Pancreas (tissue), 10 donors: ENCODE results near the gene ADAT3. TPM values are rescaled to one million over a fixed set of nuclear protein-coding genes. Genes with fewer than 3 reads are reported as not detected.

Experiments
- ATAC-seq, 4 donors: fragments of 200-7000 bp; cut with Tn5 transposase; one replicate each; pipeline versions ENCODE4 v1.8.0 to v1.9.1; 2020; ENCODE audit warnings: mild to moderate bottlenecking in 4 of 4, moderate library complexity in 4 of 4
- DNase-seq, 6 donors: peaks; one replicate each; pipeline ENCODE4 v3.0.0-alpha.2; 2020
- FAIRE-seq: peaks from 2 replicates; lab custom pipeline; 2012; peaks lifted over from hg19 to GRCh38; lab: Jason Lieb, UNC
- H3K27ac ChIP-seq, 4 donors: fragments of 200-600 bp; sonication (generic); 1 replicate in 3 of 4; 2 replicates in 1 of 4; pipeline versions ENCODE4 v1.5.0 to v1.8.0; 2020
- H3K27me3 ChIP-seq, 4 donors: fragments of 200-600 bp; one replicate each; pipeline ENCODE4 v1.8.0; 2021
- H3K36me3 ChIP-seq, 3 donors: fragments of 200-600 bp; sonication (generic) in 1 of 3; one replicate each; pipeline versions ENCODE4 v1.5.0 to v1.8.0; 2020 to 2021
- H3K4me1 ChIP-seq, 3 donors: fragments of 200-600 bp; one replicate each; pipeline ENCODE4 v1.8.0; 2021
- H3K4me3 ChIP-seq, 4 donors: fragments of 200-600 bp; sonication (generic) in 2 of 4; one replicate each; pipeline versions ENCODE4 v1.5.0 to v1.8.0; 2020 to 2021
- H3K9me3 ChIP-seq, 4 donors: fragments of 200-600 bp; one replicate each; pipeline ENCODE4 v1.8.0; 2021
- WGBS, 2 donors: extraction: QIAGEN DNeasy Blood & Tissue Kit; methylation state at CpG; one replicate each; pipeline ENCODE4 v1.1.7; 2013; 5-methylcytosine and 5-hydroxymethylcytosine counted together
- intact Hi-C, 3 donors: fragments of 100-400 bp; cut with DNase I; formaldehyde crosslinking; loops; one replicate each; pipeline versions ENCODE4 v1.11.1 to v1.14.2; 2022
- polyA plus RNA-seq, 2 donors: library from polyadenylated mRNA; stranded (reverse); fragments of 200-250 nt; gene quantifications; one replicate each; pipeline ENCODE4 v1.2.3, GENCODE V29; 2013
- total RNA-seq, 6 donors: library from RNA; stranded (reverse); fragmentation: NEBNext Ultra II Directional in 4 of 6; extraction: Animal tissue kit (Norgen Biotek cat#: 25700) in 4 of 6; gene quantifications; one replicate each; pipeline versions ENCODE4 v1.2.1 to v1.2.4, GENCODE V29; 2021 to 2023
- TF ChIP-seq, protein P1 (sequence below), 4 donors: fragments of 200-600 bp; sonication (generic) in 3 of 4; IDR thresholded peaks; one replicate each; pipeline versions ENCODE4 v1.5.0 to v1.8.0; 2021; ENCODE audit warnings: antibody characterized with exemption in 4 of 4
- donor health status: healthy with polysubstance abuse.
- donor health status: DM: no; HTN: no; CAD: no; lungs with moderate emphysema.
- donor health status: DM: no; HTN: no; CAD: no.
- donor health status: control.
- donor health status: control.
- donor health status: Bipolar disorder and iron deficiency.
- donor health status: DM: yes; HTN: yes; CAD: no.
- donor health status: DM: no; HTN: no; CAD: no.
- donor health status: DM: no; HTN: no; CAD: no.
- donor health status: DM: yes; HTN: yes; CAD: no.

The ADAT3 gene
- total and polyA plus RNA-seq, 8 donors, result 2.0 to 10.1 (median 5.0) TPM

DNA sequence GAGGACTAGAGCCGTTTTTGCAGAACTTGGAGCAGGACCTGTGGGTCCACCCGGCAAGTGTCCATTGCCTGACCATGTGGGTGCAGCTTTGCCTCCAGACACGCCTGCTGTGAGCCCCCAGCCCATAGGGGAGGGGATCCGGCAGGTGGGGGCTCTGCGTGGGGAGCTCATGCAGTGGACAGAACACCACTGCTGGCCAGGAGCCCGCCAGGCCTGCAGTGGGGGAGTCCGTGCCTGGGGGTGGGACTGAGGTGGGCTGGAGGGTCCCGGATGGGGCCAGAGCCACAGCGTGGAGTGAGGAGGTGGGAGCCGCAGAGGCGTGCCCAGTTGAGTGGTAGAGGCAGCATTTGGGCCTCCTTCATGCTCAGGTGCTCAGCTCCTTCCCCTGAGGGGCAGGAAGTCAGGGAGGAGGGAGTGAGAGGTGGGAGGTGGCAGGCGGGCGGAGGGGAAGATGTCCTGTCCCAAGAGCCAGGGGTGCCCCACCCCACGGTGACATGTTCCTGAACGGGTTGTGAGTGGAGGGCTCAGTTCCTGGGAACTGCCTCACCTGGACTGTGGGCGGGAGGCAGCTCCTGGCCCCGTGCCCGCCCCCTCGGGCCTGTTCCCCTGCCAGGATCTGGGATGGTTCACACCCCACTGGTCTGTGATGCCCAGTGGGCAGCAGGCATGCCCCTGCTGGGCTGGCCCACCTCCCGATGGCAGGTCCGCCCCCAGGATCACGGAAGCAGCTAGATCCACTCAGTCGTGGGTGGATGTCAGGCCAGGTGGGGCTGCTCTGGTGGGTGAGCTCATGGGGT is 8.8 kb downstream of the ADAT3 start:
- intact Hi-C loops, result no loop called here
- peak; percentile 74 to 89 (median 81) for DNase-seq
- no peak overlapping the region for H3K27ac ChIP-seq

DNA sequence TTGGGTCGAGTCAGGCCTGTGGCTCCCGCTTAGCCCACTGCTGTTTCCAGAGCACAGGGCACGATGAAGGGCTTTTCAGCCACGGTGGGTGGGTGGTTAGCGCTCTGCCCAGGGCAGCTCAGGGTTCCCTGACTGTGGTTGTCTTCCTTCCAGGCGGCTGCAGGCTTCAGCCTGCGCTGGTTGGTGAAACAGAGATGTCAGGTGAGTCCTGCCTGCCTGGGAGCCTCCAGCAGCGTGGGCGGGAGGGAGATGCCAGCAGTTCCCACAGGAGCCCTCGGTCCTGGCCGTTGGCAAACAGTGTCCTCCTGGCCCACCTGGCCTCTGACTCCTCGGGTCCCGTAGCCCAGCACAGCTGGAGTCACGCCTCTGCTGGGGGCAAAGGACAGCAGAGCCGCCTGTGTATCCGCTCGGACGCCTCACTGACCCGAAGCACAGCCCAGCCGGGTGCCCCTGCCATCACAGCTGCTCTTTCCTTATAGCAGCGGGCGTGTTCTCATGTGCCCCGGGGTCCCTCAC is 9.7 kb downstream of the ADAT3 start:
- FAIRE-seq, result no peak
- peaks cover 0 to 38% (median 10%) of the 10 kb centered on the region in 3 donors for H3K36me3 ChIP-seq
- WGBS, 2 donors, result 84 to 87% methylated on average over 23 of the region's 23 CpGs

More for the DNA sequence above, 8.8 kb downstream of the ADAT3 start:
- WGBS, 2 donors, result 41 to 48% methylated on average over 22 to 23 of the region's 23 CpGs
- no peaks in the 10 kb centered on the region for H3K9me3 ChIP-seq
- FAIRE-seq (no peak), ATAC-seq (peak; percentile 66 to 89 (median 74))
- TF ChIP-seq, protein P1, sequence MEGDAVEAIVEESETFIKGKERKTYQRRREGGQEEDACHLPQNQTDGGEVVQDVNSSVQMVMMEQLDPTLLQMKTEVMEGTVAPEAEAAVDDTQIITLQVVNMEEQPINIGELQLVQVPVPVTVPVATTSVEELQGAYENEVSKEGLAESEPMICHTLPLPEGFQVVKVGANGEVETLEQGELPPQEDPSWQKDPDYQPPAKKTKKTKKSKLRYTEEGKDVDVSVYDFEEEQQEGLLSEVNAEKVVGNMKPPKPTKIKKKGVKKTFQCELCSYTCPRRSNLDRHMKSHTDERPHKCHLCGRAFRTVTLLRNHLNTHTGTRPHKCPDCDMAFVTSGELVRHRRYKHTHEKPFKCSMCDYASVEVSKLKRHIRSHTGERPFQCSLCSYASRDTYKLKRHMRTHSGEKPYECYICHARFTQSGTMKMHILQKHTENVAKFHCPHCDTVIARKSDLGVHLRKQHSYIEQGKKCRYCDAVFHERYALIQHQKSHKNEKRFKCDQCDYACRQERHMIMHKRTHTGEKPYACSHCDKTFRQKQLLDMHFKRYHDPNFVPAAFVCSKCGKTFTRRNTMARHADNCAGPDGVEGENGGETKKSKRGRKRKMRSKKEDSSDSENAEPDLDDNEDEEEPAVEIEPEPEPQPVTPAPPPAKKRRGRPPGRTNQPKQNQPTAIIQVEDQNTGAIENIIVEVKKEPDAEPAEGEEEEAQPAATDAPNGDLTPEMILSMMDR (IDR thresholded peaks at IDR 0.05), result no peak
- H3K4me3 ChIP-seq, result no peak overlapping the region
- no peaks in the 10 kb centered on the region for H3K27me3 ChIP-seq
- H3K36me3 ChIP-seq, result peaks cover 0 to 29% (median 8%) of the 10 kb centered on the region in 3 donors
- peaks cover 10 to 14% (median 12%) of the 10 kb centered on the region in 3 donors for H3K4me1 ChIP-seq

DNA sequence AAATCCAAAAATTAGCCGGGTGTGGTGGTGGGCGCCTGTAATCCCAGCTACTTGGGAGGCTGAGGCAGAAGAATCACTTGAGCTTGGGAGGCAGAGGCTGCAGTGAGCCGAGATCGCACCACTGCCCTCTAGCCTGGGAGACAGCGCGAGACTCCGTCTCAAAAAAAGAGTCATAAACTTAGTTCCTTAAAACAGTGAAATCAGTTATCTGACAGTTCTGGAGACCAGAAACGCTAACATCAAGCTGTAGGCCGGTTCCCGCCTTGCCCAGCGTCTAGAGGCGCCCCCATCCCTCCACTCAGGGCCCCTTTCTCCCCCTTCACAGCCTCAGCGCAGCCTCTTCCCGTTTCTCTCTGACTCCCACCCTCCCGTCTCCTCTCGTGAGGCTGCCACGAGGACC is 11.9 kb downstream of the ADAT3 start:
- no peak for ATAC-seq
- H3K27me3 ChIP-seq, result no peaks in the 10 kb centered on the region
- no peak overlapping the region for H3K27ac ChIP-seq
- no peak overlapping the region for H3K4me3 ChIP-seq
- TF ChIP-seq, protein P1 (IDR thresholded peaks at IDR 0.05), result no peak
- DNase-seq, result no peak
- no peak for FAIRE-seq
- no peaks in the 10 kb centered on the region for H3K9me3 ChIP-seq
- 92 to 93% methylated on average over 17 of the region's 17 CpGs for WGBS, 2 donors
- peaks cover 0 to 51% (median 19%) of the 10 kb centered on the region in 3 donors for H3K36me3 ChIP-seq
- intact Hi-C loops, result no loop called here
- H3K4me1 ChIP-seq, result peaks cover 5 to 12% (median 10%) of the 10 kb centered on the region in 3 donors

More for the DNA sequence above, 9.7 kb downstream of the ADAT3 start:
- ATAC-seq (no peak), DNase-seq (peak in 1 of 6 donors; percentile 74)
- intact Hi-C loops, result no loop called here
- TF ChIP-seq, protein P1 (IDR thresholded peaks at IDR 0.05), result no peak
- Histone ChIP-seq H3K9me3 (no peaks in the 10 kb centered on the region), H3K27ac (no peak overlapping the region), H3K4me3 (no peak overlapping the region), H3K27me3 (no peaks in the 10 kb centered on the region), H3K4me1 (peaks cover 5 to 12% (median 10%) of the 10 kb centered on the region in 3 donors)

DNA sequence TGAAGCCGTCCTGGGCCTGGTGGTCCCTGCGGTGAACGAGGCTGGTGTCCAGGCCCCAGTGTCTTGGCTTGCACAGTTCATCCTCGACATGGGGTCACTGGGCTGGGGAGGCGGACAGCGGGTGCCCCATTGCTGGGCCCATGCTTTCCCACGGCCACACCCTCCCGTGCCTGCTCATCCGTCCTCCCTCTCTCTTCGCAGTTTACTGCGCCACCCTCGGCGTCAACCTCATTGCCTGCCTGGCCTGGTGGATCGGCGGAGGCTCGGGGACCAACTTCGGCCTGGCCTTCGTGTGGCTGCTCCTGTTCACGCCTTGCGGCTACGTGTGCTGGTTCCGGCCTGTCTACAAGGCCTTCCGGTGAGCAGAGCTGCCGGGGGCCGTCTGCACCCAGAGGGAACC is 12.7 kb downstream of the ADAT3 start:
- Histone ChIP-seq H3K4me3 (no peak overlapping the region), H3K27me3 (no peaks in the 10 kb centered on the region), H3K36me3 (peaks cover 0 to 47% (median 19%) of the 10 kb centered on the region in 3 donors), H3K4me1 (peaks cover 5 to 12% (median 10%) of the 10 kb centered on the region in 3 donors), H3K9me3 (no peaks in the 10 kb centered on the region), H3K27ac (no peak overlapping the region)
- ATAC-seq, result no peak
- 95% methylated on average over 25 of the region's 25 CpGs for WGBS, 2 donors
- intact Hi-C loops, result no loop called here
- DNase-seq, result no peak
- no peak for FAIRE-seq
- TF ChIP-seq, protein P1 (IDR thresholded peaks at IDR 0.05), result no peak
